Nephron progenitor cell (in vitro differentiated cells): ENCODE results near the gene AHDC1.
A peak's percentile ranks its signal among the peaks of the same experiment; 100 is the strongest.

Experiments
- DNase-seq: peaks from one replicate; pipeline ENCODE4 v3.0.0; 2021
- H3K27ac Mint-ChIP-seq: 2 replicates; pipeline ENCODE4 v1.8.0; 2021; ENCODE audit warnings: mild to moderate bottlenecking, moderate library complexity, mixed read lengths
- H3K27me3 Mint-ChIP-seq: 2 replicates; pipeline ENCODE4 v1.8.0; 2021; ENCODE audit warnings: mild to moderate bottlenecking, low read depth, mixed read lengths; ENCODE audit not compliant: poor library complexity
- H3K36me3 Mint-ChIP-seq: 2 replicates; pipeline ENCODE4 v1.8.0; 2021; ENCODE audit warnings: low read depth, mixed read lengths
- H3K4me1 Mint-ChIP-seq: 2 replicates; pipeline ENCODE4 v1.8.0; 2021; ENCODE audit warnings: mixed read lengths
- H3K4me3 Mint-ChIP-seq: 2 replicates; pipeline ENCODE4 v1.8.0; 2021; ENCODE audit warnings: mild to moderate bottlenecking, moderate library complexity, mixed read lengths
- H3K9me3 Mint-ChIP-seq: 2 replicates; pipeline ENCODE4 v1.8.0; 2021; ENCODE audit warnings: mild to moderate bottlenecking, moderate library complexity, mixed read lengths
- CTCF ChIP-seq: fragments of 200-600 bp; sonication (generic); IDR thresholded peaks from 2 replicates; pipeline ENCODE4 v1.5.0; 2021; ENCODE audit warnings: antibody characterized with exemption

AHDC1 gene

GRCh38 chr1:27612718-27613117 is 8.8 kb upstream of the AHDC1 start:
- no peak overlapping the region for H3K27ac Mint-ChIP-seq
- H3K36me3 Mint-ChIP-seq = no peaks in the 10 kb centered on the region
- H3K9me3 Mint-ChIP-seq = no peaks in the 10 kb centered on the region
- H3K4me1 Mint-ChIP-seq = peaks cover 37% of the 10 kb centered on the region
- TF ChIP-seq CTCF = no peak
- peaks cover 4% of the 10 kb centered on the region for H3K27me3 Mint-ChIP-seq
- H3K4me3 Mint-ChIP-seq = no peak overlapping the region
- no peak for DNase-seq

GRCh38 chr1:27611450-27611849 is 7.5 kb upstream of the AHDC1 start:
- no peak for DNase-seq
- Mint-ChIP-seq H3K9me3 (no peaks in the 10 kb centered on the region), H3K4me1 (peaks cover 34% of the 10 kb centered on the region), H3K36me3 (no peaks in the 10 kb centered on the region), H3K4me3 (no peak overlapping the region), H3K27me3 (peaks cover 4% of the 10 kb centered on the region), H3K27ac (no peak overlapping the region)
- no peak for TF ChIP-seq CTCF

GRCh38 chr1:27609618-27610240 is 5.8 kb upstream of the AHDC1 start:
- no peak for DNase-seq
- Mint-ChIP-seq H3K4me1 (peaks cover 27% of the 10 kb centered on the region), H3K4me3 (no peak overlapping the region), H3K36me3 (no peaks in the 10 kb centered on the region), H3K27ac (no peak overlapping the region), H3K9me3 (no peaks in the 10 kb centered on the region), H3K27me3 (peaks cover 4% of the 10 kb centered on the region)
- no peak for TF ChIP-seq CTCF

GRCh38 chr1:27609210-27609555 is 5.2 kb upstream of the AHDC1 start:
- no peaks in the 10 kb centered on the region for H3K36me3 Mint-ChIP-seq
- no peak overlapping the region for H3K27ac Mint-ChIP-seq
- H3K9me3 Mint-ChIP-seq = no peaks in the 10 kb centered on the region
- peaks cover 23% of the 10 kb centered on the region for H3K4me1 Mint-ChIP-seq
- H3K27me3 Mint-ChIP-seq = peaks cover 4% of the 10 kb centered on the region
- no peak for TF ChIP-seq CTCF
- no peak overlapping the region for H3K4me3 Mint-ChIP-seq
- DNase-seq = no peak

- H3K9me3 Mint-ChIP-seq = no peaks in the 10 kb centered on the region
- H3K4me3 Mint-ChIP-seq = no peak overlapping the region
- peaks cover 13% of the 10 kb centered on the region for H3K4me1 Mint-ChIP-seq
- H3K36me3 Mint-ChIP-seq = no peaks in the 10 kb centered on the region
- H3K27ac Mint-ChIP-seq = no peak overlapping the region
- DNase-seq = peak; percentile 92
- H3K27me3 Mint-ChIP-seq = peaks cover 4% of the 10 kb centered on the region
- no peak for TF ChIP-seq CTCF
These were observed 3.4 kb upstream of the AHDC1 start for GRCh38 chr1:27607239-27607804.

GRCh38 chr1:27606708-27607238 is 2.8 kb upstream of the AHDC1 start:
- Mint-ChIP-seq H3K9me3 (no peaks in the 10 kb centered on the region), H3K36me3 (no peaks in the 10 kb centered on the region), H3K27me3 (peaks cover 4% of the 10 kb centered on the region), H3K4me1 (peaks cover 8% of the 10 kb centered on the region), H3K4me3 (peak overlapping the region; percentile 58), H3K27ac (no peak overlapping the region)
- DNase-seq = no peak
- peak; percentile 21 for TF ChIP-seq CTCF
